ENCODE data around the gene COL24A1.

COL24A1 gene

DNA sequence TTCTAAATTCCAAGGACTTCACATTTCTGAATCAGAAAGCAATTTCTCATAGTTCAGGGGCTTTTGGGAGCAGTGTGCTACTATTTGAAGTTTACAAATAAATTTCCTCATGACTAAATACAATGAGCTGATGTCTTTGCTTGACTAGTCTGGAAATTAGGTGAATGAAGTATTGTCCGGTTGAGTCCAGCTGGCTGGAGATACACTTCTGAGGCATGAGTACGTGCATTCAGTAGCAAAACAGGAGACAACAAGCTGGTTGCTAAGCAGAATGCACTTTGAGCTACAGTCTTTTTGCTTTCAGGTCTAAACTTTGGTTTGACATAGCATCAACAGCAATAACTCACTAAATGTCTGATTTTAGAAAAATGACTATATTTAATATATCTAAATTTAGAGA lies 475.5 kb downstream of the COL24A1 start:
- no peak for DNase-seq (ENCODE audit: low read depth)

All from activated T-cell treated with anti-CD3 and anti-CD28 coated beads for 48 hours (primary cell).